ENCODE measurements around the gene RPP21.

DNA sequence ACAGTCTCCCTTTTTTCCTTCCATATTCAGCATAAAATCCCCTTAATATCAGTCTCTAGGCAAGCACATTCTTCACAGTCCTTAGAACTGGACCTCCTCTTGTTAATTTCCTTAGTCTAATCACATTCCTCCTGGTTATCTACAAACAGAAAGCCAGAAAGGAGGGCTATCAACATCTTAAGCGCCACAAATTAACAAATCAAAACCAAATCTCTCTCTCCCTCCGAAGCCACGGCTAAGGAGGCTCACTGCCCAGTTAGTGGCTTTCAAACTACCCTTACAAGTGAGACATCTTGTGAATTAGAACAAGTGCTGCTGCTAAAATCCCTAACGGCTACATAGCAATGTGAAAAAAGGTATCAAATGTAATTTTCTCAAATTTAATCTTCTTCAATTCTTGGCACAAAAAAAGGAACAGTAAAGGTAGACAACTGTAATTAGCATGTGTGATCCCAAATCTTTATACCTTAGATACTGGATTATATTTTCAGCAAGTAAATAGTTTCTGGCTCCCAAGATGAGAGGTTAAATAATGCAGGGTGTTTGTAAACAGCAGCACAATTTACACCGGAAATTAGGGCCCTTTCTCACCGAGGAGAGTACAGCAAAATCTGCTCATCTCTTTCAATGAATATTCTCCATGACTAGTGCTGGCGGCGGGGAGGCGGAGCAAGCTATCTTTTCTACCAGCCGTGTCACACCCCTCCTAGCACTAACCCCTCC is 19.6 kb upstream of the RPP21 start:
- TF ChIP-seq, protein P1, sequence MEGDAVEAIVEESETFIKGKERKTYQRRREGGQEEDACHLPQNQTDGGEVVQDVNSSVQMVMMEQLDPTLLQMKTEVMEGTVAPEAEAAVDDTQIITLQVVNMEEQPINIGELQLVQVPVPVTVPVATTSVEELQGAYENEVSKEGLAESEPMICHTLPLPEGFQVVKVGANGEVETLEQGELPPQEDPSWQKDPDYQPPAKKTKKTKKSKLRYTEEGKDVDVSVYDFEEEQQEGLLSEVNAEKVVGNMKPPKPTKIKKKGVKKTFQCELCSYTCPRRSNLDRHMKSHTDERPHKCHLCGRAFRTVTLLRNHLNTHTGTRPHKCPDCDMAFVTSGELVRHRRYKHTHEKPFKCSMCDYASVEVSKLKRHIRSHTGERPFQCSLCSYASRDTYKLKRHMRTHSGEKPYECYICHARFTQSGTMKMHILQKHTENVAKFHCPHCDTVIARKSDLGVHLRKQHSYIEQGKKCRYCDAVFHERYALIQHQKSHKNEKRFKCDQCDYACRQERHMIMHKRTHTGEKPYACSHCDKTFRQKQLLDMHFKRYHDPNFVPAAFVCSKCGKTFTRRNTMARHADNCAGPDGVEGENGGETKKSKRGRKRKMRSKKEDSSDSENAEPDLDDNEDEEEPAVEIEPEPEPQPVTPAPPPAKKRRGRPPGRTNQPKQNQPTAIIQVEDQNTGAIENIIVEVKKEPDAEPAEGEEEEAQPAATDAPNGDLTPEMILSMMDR (IDR thresholded peaks at IDR 0.05), result no peak
- TF ChIP-seq EZH2 (IDR thresholded peaks at IDR 0.05; ENCODE audit: borderline replicate concordance, insufficient read depth, low read depth, low read length, poor library complexity, severe bottlenecking), result no peak
